NCI-H526 treated with DMSO at 0.1 percent for 48 hours (cell line): Measurements from ENCODE around the gene AGAP6.
"Not testable (repeated sequence)": the region's sequence is repeated elsewhere in the genome, so short reads cannot be mapped to it uniquely, and the experiment has no call there.

Source experiments
- DNase-seq: peaks from one replicate; lab custom pipeline; 2025; lab: John Stamatoyannopoulos, UW

Gene AGAP6

DNA sequence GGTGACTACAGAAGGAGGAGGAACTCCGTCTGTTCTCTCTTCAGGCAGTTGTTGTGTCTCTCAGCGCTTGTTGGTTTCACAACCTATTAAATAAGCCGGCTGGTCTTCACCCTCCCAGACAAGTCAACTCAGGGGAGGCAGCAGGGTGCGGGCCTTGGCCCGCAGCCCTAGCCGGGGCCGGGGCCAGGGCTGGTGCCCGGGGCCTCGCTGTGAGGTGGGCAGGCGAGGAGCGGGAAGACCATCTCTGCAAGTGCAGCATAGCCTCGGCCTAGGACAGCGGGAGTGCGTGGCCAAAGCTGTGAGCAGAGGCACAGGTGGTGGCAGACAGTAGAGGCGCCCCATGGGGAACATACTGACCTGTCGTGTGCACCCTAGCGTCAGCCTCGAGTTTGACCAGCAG is at the start of gene AGAP6:
AGAP6 (plus strand) TSS at position 31 of the 400 bp plus-strand sequence; CDS start at position 341, 310 bp downstream.
- DNase-seq = not testable (repeated sequence)

DNA sequence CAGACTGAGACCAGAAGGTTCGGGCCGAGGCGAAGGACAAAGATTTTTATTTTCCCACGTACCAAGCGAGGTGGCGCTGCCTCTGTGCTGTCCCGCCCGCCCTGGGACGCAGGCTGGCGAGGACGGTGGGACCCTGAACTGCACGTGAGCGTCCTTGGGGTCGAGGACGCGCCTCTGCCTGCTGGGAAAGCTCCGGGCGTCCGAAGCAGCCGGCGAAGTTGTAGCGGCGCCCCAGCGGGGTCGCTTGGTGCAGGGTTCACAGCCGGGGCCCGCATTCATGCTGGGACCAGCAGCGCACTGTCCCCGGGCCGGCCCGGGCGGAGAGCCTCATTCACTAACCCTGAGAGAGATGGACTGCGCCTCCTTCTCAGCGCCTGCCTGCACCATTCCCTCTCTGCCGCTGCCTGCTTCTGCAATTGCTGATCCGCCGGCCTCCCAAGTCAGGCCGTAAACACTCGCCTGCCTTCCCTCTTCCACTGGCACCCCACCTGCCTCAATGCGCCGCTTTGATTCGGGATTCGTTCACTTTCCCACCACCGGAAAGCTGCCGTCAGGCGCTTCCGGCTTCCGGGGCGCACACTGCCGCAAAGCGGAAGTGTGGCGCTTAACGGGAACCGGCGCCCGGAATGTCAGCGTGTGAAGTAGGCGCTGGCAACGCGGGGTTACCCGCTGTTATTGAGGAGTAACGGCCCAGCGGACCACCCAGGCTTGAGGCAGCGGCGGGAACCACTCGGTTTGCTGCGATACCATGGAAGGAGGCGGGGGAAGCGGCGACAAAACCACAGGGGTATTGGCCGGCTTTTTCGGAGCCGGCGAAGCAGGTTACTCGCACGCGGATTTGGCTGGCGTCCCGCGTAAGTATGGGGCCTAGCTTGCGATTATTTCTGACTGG is 46.5 kb upstream of the AGAP6 start, which contains the start of the genes PARG and TIMM23B:
PARG (minus strand) TSS at position 581 of the 892 bp plus-strand sequence; CDS start at position 279, 302 bp downstream.
TIMM23B (plus strand) TSS at position 607 of the 892 bp plus-strand sequence; CDS start at position 749, 142 bp downstream.
- DNase-seq = peak; percentile 26

DNA sequence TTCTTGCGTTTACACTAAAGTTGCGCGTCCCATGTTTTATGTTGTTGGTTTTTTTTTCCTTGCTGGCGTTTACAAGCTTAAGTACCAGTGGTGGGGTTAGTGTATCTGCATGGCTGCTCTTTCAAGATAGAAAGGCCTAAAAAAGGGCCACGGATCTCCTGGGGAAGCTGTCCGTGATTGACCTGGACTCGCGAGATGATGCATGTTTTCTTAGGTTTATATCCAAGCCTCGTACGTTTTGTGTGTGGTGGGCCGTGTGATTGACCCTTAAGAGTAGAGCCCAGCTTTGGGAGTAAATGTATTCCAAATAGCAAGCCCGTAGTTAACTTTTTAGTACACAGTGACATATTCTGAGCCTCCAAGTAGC is 45.9 kb upstream of the AGAP6 start:
- DNase-seq = not testable (repeated sequence)

DNA sequence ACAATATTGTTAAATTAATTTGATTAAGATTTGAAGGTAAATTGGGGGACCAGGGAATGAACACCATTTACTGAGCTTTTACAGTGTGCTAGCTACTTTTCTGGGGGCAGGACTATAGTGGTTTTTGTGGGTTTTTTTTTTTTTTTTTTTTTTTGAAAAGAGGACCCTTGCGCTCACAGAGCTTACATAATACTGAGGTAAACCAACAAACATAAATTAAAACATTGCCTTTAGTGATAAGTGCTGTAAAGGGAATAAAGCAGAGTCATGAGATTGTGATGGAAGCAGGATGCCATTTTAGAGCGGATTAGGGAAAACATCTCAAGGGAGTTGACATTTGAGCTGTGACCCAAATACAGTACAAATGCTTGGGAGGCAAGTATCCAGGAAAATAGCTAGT is 44.6 kb upstream of the AGAP6 start:
- not testable (repeated sequence) for DNase-seq

DNA sequence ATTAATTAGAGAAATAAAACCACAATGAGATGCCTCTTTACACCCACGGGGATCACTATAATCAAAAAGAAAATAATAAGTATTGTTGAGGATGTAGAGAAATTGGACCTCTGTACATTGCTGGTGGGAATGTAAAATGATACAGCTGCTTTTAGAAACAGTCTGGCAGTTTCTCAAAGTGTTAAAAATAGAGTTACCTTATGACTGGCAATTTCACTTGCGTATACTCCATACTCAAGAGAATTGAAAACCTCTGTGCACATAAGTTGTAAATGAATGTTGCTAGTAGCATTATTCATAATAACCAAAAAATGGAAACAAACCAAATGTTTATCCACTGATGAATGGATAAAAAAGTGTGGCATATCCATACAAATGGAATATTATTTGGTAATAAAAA is 40.1 kb upstream of the AGAP6 start:
- not testable (repeated sequence) for DNase-seq

DNA sequence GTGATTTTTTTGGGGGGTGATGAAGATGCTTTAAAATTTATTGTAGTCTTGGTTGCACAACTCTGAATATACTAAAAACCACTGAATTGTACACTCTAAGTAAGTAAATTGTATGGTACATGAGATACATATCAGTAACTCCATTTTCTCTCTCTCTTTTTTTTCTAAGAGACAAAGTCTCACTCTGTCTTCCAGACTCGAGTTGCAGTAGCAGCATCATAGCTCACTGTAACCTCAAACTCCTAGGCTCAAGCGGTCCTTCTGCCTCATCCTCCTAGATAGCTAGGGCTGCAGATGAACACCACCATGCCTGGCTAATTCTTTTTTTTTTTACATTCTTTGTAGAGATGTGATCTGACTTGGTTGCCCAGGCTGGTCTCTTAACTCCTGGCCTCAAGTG is 39.5 kb upstream of the AGAP6 start:
- not testable (repeated sequence) for DNase-seq

DNA sequence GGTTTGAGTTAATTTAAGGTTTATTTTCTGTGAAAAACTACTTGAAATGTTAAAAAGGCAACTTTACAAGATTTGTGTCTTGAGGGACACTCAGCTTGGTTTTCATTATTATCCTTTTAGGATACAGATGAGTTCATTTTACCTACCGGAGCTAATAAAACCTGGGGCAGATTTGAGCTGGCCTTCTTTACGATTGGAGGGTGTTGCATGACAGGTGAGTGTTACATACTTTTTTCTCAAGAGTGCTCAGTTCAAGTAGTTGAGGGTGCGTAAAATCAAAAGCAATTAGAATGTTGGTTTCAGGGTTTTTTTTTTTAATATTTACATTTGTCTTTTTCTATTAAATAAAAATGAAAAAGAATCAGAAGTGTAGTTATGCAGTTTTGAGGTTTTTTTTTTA is 36.2 kb upstream of the AGAP6 start:
- DNase-seq = not testable (repeated sequence)

DNA sequence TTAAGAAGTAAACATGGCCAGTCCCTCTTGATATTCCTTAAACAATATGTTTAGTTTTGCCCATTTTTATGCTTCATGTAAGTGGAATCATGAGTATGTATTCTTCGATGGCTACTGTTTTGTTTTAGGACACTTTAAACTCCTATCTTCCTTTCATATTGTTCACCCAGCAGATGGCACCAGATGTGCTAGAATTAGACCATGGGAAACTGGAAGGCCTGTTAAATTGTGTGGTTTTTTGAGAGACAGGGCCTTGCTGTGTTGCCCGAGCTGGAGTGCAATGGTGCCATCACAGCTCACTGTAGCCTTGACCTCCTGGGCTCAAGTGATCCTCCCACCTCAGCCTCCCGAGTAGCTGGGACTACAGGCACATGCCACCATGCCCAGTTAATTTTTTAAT is 35.1 kb upstream of the AGAP6 start:
- not testable (repeated sequence) for DNase-seq

DNA sequence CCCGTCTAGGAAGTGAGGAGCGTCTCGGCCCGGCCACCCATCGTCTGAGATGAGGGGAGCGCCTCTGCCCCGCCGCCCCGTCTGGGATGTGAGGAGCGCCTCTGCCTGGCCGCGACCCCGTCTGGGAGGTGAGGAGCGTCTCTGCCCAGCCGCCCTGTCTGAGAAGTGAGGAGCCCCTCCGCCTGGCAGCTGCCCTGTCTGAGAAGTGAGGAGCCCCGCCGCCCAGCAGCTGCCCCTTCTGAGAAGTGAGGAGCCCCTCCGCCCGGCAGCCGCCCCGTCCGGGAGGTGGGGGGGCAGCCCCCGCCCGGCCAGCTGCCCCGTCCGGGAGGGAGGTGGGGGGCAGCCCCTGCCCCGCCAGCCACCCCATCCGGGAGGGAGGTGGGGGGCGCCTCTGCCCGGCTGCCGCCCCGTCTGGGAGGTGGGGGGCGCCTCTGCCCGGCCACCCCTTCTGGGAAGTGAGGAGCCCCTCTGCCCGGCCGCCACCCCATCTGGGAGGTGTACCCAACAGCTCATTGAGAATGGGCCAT is 17.8 kb upstream of the AGAP6 start:
- DNase-seq = not testable (repeated sequence)

DNA sequence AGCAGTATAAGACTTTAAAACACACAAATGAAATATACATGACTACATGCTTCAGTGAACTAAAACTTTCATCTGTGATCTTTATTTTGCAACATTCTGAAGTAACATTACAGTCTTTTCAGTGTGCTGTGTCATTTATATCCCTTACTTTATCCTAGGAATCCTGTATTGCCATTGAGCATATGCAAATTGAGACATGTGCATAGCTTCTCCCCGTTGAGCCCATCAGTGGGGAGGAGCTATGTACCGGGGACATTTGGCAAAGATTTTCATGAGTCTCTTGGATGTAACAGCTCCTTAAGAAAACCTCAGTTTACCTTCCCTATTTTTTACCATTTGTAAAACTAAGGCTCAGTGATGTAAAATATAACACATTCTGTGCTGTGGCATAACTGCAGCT is 16.7 kb upstream of the AGAP6 start:
- not testable (repeated sequence) for DNase-seq

DNA sequence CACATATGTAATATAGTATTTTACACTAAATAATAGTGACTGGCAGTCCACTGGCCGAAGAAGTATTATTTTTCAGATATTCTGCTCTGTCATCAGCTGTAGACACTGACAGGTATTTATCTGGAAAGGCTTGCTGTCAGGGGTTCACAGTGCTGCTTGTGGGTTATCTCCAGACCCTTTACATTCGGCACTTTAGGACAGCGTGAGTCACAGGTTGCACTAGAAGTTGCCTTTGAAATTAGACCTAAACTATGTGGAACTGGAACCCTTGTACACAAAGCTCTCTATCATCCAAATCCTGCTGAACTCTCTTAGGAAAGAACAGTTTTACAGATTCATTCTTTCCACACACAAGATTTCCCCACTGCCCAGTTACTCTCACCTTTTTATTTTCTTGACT is 16.1 kb upstream of the AGAP6 start:
- not testable (repeated sequence) for DNase-seq

DNA sequence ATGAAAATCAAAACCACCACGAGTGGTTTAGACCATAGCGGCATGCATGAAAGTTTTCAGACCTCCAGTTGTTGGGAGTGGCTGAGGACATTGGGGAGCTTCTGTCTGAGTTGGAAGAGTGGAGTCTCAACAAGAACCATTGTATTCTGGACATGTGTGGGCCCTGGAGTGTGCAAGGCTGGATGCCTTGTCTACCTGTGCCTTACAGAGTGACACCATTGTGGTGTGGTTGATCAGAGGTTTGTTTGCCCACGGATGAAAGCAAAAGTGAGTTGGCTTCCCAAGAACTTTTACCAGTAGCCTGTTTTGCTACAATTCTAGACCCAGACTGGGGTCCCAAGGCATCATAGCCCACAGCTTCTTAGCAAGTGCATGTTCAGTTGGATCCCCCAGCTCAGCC is 10.4 kb upstream of the AGAP6 start:
- DNase-seq = not testable (repeated sequence)

DNA sequence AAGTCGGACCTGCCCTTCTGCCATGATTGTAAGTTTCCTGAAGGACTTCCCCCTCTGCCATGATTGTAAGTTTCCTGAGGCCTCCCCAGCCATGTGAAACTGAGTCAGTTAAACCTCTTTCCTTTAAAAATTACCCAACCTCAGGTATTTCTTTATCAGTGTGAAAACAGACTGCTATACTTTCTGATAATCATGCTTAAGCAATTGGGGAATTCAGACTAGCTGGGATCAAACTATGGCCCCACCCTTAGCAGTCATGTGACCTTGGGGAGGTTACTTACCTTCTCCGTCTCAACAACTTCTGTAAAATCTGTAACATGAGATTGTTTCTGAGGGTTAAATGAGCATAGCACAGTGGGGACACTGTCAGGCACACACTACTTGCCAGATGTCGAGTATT is 999 bp upstream of the AGAP6 start:
- not testable (repeated sequence) for DNase-seq

DNA sequence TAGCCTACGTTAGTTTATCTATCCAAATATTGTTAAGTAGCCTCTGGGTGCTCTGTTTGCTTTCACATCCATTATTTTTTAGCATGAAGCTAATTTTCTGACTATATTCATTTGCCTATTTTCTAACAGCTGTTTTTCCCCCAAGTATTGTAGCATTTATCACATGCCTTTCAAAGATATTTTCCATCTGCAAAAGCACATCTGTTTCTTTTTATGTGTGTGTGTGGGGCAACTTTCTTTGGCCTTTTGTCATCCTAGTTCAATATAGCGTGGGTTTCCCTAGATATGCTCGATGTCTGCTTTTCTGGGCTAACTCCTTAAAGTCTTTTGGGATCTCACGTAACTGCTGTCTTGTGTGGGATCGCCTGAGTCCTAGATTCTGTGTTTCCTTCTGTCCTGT is 7.1 kb downstream of the AGAP6 start:
- not testable (repeated sequence) for DNase-seq

DNA sequence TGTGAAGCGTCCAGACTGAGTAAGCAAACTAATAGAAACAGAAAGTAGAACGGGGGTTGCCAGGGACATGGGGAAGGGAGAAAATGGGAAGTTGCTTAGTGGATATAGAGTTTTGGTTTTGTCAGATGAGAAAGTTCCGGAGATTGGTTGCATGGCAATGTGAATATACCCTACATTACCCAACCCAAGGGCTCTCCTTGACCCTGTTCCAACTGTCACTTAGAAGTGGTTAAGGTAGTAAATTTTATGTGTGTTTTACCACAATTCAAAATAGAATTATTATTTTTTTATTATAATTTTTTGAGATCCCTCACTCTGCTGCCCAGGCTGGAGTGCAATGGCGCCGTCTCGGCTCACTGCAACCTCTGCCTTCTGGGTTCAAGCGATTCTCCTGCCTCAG is 25.8 kb downstream of the AGAP6 start:
- not testable (repeated sequence) for DNase-seq

DNA sequence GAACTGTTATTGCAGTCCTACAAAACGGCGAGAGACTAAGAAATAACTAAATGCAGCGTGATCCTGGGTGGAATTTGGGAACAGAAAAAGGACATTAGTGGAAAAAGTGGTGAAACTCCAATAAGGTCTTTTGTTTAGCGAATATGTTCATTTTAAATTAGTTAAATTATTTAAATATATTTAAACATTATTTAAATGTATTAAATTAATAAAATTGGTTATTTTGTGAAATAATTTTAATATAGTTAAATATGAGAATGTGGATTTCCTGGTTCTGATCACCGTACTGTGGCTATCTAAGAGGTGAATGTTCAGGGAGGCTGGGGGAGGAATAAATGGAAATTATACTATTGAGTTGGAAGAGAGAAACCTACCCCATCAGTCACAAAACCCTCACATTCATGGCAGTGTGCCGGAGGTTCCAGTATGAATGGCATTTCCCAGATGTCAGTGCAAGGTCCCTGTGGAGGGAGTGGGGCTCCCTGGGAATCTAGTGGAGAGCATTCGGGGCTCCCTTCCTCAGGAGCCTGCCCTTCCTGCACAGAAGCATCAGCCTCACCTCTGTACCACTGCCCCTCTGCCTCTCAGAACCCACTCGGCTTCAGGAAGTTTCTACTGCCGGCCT is 27.5 kb downstream of the AGAP6 start:
- not testable (repeated sequence) for DNase-seq

DNA sequence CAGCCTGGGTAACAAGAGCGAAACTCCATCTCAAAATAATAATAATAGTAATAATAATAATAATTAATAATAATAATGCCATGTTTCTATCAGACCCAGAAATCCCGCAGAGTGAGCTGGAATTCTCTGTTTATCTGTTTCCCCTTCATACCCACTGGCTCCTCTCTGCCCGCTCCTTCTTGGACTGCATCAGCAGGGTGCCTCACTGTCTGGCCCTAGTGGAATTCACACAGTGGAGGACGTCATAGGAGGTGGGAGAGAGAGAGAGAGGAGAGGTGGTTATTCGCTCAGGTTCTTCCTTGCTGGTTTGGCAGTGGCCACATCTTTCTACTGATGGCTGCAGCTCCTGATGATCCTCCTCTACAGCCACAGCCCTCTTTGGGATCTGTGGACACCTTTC is 28.7 kb downstream of the AGAP6 start:
- not testable (repeated sequence) for DNase-seq

DNA sequence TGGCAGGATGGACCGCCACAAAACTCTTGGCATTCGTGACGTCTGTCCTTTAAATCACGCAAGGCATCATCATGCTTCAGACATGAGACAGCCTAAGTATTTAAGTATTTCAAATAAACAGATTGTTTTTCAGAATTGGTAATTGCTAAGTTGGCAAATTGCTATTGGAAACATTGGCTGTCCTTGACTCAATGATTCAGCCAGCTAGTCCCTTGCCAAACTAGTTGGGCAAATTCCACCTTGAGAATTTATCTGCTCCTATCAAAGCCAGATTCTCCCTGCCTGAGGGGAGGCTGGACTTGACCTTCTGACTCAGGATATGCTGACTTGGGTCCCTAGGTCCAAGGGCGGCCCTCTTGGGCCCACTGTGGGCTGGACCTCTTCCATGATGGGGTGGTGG is 29.4 kb downstream of the AGAP6 start:
- DNase-seq = not testable (repeated sequence)

DNA sequence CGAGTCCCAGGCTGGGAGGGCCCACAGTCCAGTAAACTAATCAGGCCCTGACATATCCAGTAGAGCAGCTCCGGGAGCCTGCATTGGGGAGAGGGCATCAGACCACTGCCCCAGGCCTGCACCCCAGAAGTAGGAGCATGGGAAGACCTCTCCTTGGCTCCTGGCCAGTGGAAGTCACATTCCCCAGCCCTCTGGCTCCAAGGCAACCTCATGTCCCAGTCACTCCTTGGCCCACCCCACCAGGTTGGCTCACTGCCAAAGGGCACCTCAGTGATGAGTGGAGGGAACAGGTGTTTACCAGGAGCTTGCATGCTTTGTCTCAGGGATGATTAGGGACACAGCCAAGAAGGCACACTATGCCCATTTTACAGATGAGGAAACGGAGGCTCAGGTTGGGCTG is 31.1 kb downstream of the AGAP6 start:
- not testable (repeated sequence) for DNase-seq

DNA sequence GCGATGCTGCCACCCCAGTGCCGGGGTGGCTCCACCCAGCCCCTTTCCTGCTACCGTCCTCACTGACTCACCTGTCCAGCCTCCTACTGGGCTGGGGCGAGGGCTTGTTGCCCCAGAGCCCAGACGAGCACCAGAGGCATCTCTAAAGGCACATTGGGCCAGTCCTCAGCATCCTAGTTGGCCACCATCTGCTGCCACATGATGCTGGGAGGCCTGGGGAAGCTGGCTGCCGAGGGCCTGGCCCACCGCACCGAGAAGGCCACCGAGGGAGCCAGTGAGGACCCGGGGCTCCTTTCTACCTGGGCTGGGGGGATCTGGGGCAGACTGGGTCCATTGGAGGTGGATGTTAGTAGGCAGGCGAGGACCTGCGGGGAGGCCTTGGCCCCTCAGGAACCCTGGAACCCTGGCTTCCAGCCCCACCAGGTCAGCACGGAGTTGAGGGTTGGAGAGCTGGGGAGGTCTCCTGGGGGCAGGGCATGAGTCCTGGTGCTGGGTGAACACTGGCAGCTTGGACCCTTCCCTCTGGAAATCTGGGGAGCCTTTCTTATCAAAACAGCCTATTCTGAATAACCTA is 32.3 kb downstream of the AGAP6 start:
- DNase-seq = not testable (repeated sequence)

DNA sequence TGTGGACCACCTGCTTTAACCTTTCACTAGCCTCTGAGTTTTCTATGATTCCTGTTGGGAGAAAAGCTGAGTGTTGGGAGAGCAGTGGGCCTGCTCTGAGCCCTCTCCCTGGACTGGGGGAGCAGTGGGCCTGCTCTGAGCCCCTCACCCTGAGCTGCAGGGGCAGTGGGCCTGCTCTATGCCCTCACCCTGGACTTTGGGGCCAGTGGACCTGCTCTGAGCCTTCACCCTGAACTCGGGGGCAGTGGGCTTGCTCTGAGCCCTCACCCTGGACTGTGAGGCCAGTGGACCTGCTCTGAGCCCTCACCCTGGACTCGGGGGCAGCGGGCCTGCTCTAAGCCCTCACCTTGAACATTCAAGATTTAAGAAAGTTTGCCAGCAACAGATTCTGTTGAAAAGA is 33.4 kb downstream of the AGAP6 start:
- DNase-seq = no peak

DNA sequence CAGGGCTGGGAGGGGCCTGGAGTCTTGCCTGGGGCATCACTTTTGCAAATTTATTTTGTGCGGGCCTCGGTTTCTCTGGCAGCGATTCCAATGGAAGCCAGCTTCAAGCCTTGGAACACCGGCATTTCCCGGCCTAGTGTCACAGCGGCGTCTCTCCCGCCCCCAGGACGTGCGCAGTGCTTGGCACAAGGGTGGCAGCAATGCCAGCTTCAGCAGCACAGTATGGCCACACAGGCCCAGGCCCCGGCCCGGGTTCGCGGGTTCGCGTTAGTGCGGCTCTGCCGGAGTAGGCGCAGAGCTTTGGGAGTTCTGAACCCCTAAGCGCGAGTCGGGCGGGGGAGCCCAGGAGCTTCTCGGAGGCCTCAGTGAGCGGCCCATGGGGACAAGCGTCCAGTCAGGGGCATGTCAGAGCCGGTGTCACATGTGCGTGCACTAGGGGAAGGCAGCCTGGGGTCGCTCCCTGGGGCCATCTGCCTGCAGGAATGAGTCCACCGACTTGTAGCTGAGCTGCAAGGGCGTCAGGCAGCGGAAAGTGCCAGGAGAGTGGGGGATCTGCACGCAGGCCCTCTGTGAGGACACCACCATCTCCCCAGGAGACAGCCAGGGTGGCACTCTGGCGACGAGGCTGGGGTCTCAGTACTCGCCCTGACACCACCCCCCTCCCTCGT is 36.6 kb downstream of the AGAP6 start:
- DNase-seq = not testable (repeated sequence)
